Mucosa of descending colon (tissue), 3 donors: ENCODE measurements around the gene AKR7A3. TPM values are rescaled to one million over a fixed set of nuclear protein-coding genes. Genes with fewer than 3 reads are reported as not detected.
"Not testable (repeated sequence)": the region's sequence is repeated elsewhere in the genome, so short reads cannot be mapped to it uniquely, and the experiment has no call there.

Source experiments
- ATAC-seq: fragments of 200-7000 bp; cut with Tn5 transposase; one replicate; pipeline ENCODE4 v1.9.1; 2020; ENCODE audit warnings: mild to moderate bottlenecking, moderate library complexity
- DNase-seq, 3 donors: peaks; one replicate each; pipeline ENCODE4 v3.0.0-alpha.2; 2020
- H3K36me3 ChIP-seq: fragments of 200-600 bp; one replicate; pipeline ENCODE4 v1.8.0; 2021; ENCODE audit warnings: low read depth, mild to moderate bottlenecking
- H3K4me1 ChIP-seq: fragments of 200-600 bp; one replicate; pipeline ENCODE4 v1.8.0; 2021; ENCODE audit warnings: low read depth, mild to moderate bottlenecking
- H3K4me3 ChIP-seq: fragments of 200-600 bp; one replicate; pipeline ENCODE4 v1.8.0; 2021; ENCODE audit warnings: mild to moderate bottlenecking
- H3K9me3 ChIP-seq: fragments of 200-600 bp; one replicate; pipeline ENCODE4 v1.8.0; 2021; ENCODE audit warnings: mild to moderate bottlenecking
- intact Hi-C, 2 donors: fragments of 100-400 bp; cut with DNase I in 1 of 2; cut with micrococcal nuclease in 1 of 2; formaldehyde crosslinking; loops; one replicate each; pipeline versions ENCODE4 v1.11.0 to v1.11.1; 2022; cut with DNase I, micrococcal nuclease
- total RNA-seq, 3 donors: library from RNA; stranded (reverse); fragmentation: NEBNext Ultra II Directional in 2 of 3; extraction: Animal tissue kit (Norgen Biotek cat#: 25700) in 2 of 3; gene quantifications; one replicate each; pipeline versions ENCODE4 v1.2.1 to v1.2.4, GENCODE V29; 2021 to 2023
- TF ChIP-seq, protein P1 (sequence below): fragments of 200-600 bp; IDR thresholded peaks from one replicate; pipeline ENCODE4 v1.8.0; 2022; ENCODE audit warnings: antibody characterized with exemption, mild to moderate bottlenecking
- donor health status: DM: no; HTN: no; CAD: no; lungs with moderate emphysema.
- donor health status: DM: no; HTN: no; CAD: no.
- donor health status: DM: no; HTN: yes; CAD: no.

AKR7A3 gene
- total RNA-seq, 3 donors from 2014 or later = 40.9 to 97.8 (median 93.7) TPM

DNA sequence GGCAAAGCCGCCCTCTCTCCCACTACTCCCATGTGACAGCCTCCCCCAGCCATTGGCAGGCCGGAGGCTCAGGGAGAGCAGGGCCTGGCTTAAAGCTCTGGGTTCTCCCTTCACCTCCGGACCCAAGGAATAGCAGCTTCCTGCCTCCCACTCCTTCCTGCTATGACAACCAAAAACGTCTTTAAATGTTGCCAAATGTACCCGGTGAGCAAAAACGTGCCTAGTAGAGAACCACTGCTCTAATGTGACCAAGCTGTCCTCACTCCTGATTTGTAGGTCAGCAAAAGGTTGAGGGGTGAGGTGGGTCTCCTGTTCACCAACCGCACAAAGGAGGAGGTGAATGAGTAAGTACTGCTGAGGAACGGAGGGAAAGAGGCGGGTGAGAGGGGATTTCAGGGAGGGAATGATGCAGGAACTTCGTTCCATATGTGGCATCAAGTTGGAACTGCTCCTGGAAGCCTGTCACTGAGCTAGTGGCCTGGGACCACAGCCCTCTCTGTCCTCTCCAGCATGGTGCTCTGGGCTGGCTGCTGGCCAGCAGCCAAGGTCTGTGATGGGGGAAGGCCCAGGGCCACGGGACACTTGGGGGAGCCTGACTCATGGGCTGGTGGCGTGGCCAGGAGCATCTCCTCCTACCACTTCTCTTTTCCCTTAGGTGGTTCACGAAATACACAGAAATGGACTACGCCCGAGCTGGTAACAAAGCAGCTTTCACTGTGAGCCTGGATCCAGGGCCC is 31.2 kb downstream of the AKR7A3 start:
- Histone ChIP-seq H3K9me3 (no peaks in the 10 kb centered on the region), H3K36me3 (peaks cover 4% of the 10 kb centered on the region)

DNA sequence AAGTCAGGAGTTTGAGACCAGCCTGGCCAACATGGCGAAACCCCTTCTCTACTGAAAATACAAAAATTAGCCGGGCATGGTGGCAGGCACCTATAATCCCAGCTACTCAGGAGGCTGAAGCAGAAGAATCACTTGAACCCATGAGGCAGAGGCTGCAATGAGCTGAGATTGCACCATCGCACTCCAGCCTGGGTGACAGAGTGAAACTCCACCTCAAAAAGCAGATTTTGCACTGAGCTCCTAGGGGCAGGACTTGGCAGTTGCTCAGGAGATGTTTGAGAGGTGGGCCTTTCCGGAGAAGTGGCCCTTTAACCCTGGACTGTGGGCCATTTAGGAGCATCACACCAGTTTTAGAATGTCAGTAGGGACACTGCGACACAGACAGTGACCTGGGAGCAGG is 32.3 kb downstream of the AKR7A3 start:
- H3K36me3 ChIP-seq, H3K9me3 ChIP-seq, intact Hi-C loops, DNase-seq, H3K4me3 ChIP-seq, ATAC-seq: not testable (repeated sequence)
- peaks cover 24% of the 10 kb centered on the region for H3K4me1 ChIP-seq

More for the DNA sequence above, 31.2 kb downstream of the AKR7A3 start:
- intact Hi-C loops = no loop called here
- TF ChIP-seq, protein P1, sequence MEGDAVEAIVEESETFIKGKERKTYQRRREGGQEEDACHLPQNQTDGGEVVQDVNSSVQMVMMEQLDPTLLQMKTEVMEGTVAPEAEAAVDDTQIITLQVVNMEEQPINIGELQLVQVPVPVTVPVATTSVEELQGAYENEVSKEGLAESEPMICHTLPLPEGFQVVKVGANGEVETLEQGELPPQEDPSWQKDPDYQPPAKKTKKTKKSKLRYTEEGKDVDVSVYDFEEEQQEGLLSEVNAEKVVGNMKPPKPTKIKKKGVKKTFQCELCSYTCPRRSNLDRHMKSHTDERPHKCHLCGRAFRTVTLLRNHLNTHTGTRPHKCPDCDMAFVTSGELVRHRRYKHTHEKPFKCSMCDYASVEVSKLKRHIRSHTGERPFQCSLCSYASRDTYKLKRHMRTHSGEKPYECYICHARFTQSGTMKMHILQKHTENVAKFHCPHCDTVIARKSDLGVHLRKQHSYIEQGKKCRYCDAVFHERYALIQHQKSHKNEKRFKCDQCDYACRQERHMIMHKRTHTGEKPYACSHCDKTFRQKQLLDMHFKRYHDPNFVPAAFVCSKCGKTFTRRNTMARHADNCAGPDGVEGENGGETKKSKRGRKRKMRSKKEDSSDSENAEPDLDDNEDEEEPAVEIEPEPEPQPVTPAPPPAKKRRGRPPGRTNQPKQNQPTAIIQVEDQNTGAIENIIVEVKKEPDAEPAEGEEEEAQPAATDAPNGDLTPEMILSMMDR = no peak
- Histone ChIP-seq H3K4me1 (peaks cover 21% of the 10 kb centered on the region), H3K4me3 (no peak overlapping the region)
- no peak for ATAC-seq
- DNase-seq = no peak

DNA sequence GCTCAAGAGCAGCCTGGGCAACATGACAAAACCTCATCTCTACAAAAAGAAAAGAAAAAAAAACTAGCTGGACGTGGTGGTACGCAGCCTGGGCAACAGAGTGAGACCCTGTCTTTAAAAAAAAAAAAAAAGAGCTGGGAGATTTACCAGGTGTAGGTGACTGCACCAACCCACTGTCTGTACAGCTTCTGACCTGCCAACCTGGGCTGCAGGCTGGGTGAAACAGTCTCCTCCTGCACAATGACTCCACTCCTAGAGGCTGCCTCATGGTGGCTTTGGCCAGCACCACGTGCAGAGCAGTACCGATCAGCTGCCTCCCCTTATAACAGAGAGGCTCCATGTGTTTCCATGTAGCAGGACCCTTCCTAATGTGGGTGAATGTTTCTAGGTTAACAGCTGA is 33.3 kb downstream of the AKR7A3 start:
- DNase-seq (no peak), ATAC-seq (no peak)
- H3K9me3 ChIP-seq = no peaks in the 10 kb centered on the region
- peaks cover 4% of the 10 kb centered on the region for H3K36me3 ChIP-seq
- TF ChIP-seq, protein P1 = no peak
- intact Hi-C loops = no loop called here
- H3K4me1 ChIP-seq = peaks cover 27% of the 10 kb centered on the region
- H3K4me3 ChIP-seq = no peak overlapping the region

GRCh38 chr1:19254416-19254815 is 34.2 kb downstream of the AKR7A3 start:
- no peaks in the 10 kb centered on the region for H3K9me3 ChIP-seq
- H3K36me3 ChIP-seq = peaks cover 4% of the 10 kb centered on the region
- no peak for DNase-seq
- TF ChIP-seq, protein P1 = no peak
- ATAC-seq = no peak
- peaks cover 24% of the 10 kb centered on the region for H3K4me1 ChIP-seq
- intact Hi-C loops = no loop called here
- no peak overlapping the region for H3K4me3 ChIP-seq

DNA sequence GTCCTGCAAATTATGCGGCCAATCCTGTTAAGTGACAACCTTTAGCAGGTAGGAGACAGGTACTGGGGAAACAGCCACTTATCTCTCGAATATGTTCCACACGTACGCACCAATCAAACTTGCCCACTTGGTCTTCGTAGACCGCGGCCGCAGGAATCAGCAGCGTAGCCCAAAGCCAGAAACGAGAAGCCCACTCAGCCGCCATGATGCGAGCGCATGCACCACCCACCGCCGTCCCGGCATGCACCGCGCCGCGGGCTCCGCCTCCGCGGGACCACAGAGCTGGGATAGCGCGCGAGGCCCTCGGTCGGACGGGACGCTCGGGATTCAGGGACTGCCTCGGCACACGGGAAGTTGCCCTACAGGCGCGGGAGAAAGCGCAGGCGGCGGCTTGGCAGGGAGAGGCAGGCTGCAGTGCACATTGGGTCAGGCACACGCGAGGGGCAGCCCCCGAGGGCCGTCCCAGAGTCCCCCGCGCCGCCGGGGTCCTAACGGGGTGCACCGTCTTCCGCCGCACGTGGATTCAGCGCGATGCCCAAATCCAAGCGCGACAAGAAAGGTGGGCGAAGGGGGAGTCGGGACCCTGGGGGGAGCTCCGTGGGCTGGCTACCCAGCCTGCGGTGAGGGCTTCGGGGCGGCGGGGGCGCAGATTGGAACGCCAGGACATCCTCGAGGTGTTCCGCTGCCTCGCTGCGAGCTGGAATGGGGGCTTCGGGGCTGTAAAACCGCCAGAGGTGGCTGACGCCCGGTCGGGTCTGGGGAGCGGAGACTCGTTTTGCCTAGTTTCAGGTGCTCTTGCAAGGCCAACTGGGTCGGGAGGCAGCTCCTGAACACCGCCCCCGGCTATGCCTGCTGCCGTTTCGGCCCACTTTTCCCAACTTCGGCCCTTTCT is 37.0 kb downstream of the AKR7A3 start, which contains the start of the genes EMC1 and MRTO4:
EMC1 (minus strand) TSS at position 220 of the 892 bp plus-strand sequence; CDS start at position 205, 15 bp downstream.
MRTO4 (plus strand) TSS at position 501 of the 892 bp plus-strand sequence; CDS start at position 532, 31 bp downstream.
- intact Hi-C loops = no loop called here
- DNase-seq (peak; percentile 89 to 95 (median 93)), ATAC-seq (peak; percentile 96)
- Histone ChIP-seq H3K9me3 (no peaks in the 10 kb centered on the region), H3K36me3 (no peaks in the 10 kb centered on the region), H3K4me1 (peaks cover 24% of the 10 kb centered on the region), H3K4me3 (peak within 1 kb of the TSS; percentile 54)
- TF ChIP-seq, protein P1 = no peak
